Adipocyte (in vitro differentiated cells): Measurements from ENCODE around the gene HTR4.

Experiments used
- DNase-seq: peaks from one replicate; pipeline ENCODE4 v3.0.0-alpha.2; 2015; ENCODE audit warnings: low read depth
- H3K27me3 ChIP-seq: replicated peaks from 2 replicates; pipeline ENCODE4 v1.7.0; 2013; ENCODE audit warnings: mild to moderate bottlenecking, low read length, moderate library complexity; ENCODE audit not compliant: control insufficient read depth, insufficient read depth
- H3K36me3 ChIP-seq: 2 replicates; pipeline ENCODE4 v1.7.0; 2013; ENCODE audit warnings: low read length, mild to moderate bottlenecking, moderate library complexity; ENCODE audit not compliant: control insufficient read depth, insufficient read depth, severe bottlenecking
- H3K4me1 ChIP-seq: 2 replicates; pipeline ENCODE4 v1.7.0; 2013; ENCODE audit warnings: mild to moderate bottlenecking, low read length, moderate library complexity; ENCODE audit not compliant: control insufficient read depth, insufficient read depth
- H3K4me3 ChIP-seq: 2 replicates; pipeline ENCODE4 v1.7.0; 2013; ENCODE audit warnings: mild to moderate bottlenecking, low read length, moderate library complexity
- H3K9ac ChIP-seq: 2 replicates; pipeline ENCODE4 v1.7.0; 2013; ENCODE audit warnings: mild to moderate bottlenecking, low read length, moderate library complexity
- H3K9me3 ChIP-seq: 2 replicates; pipeline ENCODE4 v1.7.0; 2013; ENCODE audit warnings: mild to moderate bottlenecking, low read length, moderate library complexity; ENCODE audit not compliant: control insufficient read depth

The HTR4 gene

DNA sequence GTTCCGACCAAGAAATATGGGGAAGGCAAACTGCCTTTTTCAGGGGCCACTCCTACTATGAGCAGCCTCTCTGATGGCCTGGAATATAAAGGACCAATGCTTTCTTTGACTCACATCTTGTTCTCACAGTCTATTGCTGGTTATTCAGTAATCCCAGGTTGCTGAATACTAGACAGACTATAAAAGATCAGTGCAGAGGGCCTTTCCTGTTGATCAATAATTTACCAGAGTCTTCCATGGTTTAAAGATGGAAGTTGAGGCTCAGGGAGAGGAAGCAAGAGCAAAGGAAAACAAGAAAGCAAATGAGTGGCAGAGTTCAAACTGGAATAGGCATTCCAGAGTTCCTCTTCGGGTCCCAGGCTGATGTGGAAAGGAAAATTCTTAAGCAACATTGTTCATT, 207.7 kb downstream of the HTR4 start:
- no peaks in the 10 kb centered on the region for H3K9me3 ChIP-seq
- H3K4me3 ChIP-seq, result no peak overlapping the region
- no peak for DNase-seq
- H3K27me3 ChIP-seq, result no peaks in the 10 kb centered on the region
- no peaks in the 10 kb centered on the region for H3K4me1 ChIP-seq
- peaks cover 20% of the 10 kb centered on the region for H3K36me3 ChIP-seq
- no peak overlapping the region for H3K9ac ChIP-seq

DNA sequence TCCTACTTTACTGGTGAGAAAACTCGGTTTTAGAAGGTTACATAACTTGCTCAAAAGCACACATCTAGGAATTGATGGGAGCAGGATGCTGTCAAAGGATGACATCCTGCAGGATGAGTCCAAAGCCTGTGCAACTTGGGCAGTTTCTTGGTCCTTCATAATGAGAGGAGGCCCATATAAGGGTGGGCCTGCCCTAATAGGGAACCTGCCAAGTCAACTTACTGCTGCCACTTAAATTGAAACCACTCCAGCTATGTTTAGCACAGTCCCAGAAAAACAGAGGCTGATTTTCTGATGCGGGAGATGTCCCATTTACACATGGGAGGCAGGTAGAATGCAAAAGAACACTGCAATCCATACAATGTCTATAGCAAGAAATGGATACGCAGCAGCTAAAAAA, 208.7 kb downstream of the HTR4 start:
- no peak overlapping the region for H3K9ac ChIP-seq

DNA sequence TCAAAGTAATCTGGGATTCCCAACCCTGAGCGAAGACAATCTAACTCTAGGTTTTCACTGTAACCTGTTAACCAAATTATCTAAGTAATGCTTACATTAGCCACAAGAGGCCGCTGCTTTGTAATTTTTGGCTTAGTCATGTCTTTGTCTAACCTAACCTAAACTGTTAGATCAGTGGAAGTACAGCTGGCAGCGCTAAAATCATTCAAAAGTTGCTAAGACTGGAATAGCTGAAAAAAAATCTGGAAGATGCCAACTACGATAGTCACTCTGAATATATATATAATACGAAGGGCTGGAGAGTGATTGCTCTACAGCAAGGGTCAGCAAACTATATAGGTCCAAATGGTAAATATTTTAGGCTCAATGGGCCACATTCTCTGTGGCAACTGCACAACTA, 210.3 kb downstream of the HTR4 start:
- Histone ChIP-seq H3K9me3 (no peaks in the 10 kb centered on the region), H3K4me1 (no peaks in the 10 kb centered on the region), H3K4me3 (no peak overlapping the region), H3K36me3 (peaks cover 46% of the 10 kb centered on the region), H3K9ac (no peak overlapping the region), H3K27me3 (no peaks in the 10 kb centered on the region)
- peak; percentile 88 for DNase-seq

More for the DNA sequence above, 208.7 kb downstream of the HTR4 start:
- Histone ChIP-seq H3K36me3 (peaks cover 30% of the 10 kb centered on the region), H3K4me1 (no peaks in the 10 kb centered on the region), H3K4me3 (no peak overlapping the region), H3K27me3 (no peaks in the 10 kb centered on the region), H3K9me3 (no peaks in the 10 kb centered on the region)
- DNase-seq, result no peak

DNA sequence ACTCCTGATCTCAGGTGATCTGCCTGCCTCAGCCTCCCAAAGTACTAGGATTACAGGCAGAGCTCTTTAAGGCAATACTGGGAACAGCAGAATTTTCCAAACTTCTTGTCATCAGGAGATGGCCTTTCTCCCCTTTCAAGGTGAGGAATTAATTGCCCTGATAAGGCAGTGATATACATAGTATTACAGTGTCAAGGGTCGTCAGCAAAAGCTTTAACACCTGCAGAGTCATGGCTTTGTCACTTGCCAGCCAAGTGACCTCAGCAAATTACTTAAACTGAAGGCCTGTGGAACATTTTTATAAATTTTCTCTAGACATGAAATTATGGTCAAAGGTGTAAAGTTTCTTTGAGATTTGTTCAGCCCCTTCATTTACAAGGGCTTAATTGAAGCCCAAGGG, 211.1 kb downstream of the HTR4 start:
- Histone ChIP-seq H3K36me3 (peaks cover 53% of the 10 kb centered on the region), H3K9ac (no peak overlapping the region), H3K9me3 (no peaks in the 10 kb centered on the region), H3K4me3 (no peak overlapping the region), H3K27me3 (no peaks in the 10 kb centered on the region), H3K4me1 (no peaks in the 10 kb centered on the region)
- no peak for DNase-seq

DNA sequence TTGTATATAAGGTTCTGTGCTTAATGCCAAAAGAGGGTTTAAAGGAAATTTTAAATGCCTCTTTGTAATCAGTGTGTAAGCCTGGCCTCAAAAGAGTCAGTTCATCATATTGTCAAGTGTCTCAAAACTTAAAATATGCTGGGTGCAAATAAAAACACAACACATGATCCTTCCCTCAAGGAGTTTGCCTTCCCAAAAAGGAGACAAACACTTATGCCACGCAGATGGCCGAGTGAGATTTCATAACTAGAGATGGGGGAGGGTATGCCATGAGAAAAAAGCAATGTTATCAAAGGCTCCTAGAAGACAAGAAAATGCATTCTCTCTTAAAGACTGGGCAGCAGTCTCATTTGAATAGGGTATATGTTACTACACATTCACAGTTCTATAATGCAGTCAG, 215.4 kb downstream of the HTR4 start:
- H3K4me1 ChIP-seq, result peaks cover 6% of the 10 kb centered on the region
- no peak for DNase-seq
- peaks cover 80% of the 10 kb centered on the region for H3K36me3 ChIP-seq
- no peaks in the 10 kb centered on the region for H3K9me3 ChIP-seq
- H3K4me3 ChIP-seq, result no peak overlapping the region
- no peaks in the 10 kb centered on the region for H3K27me3 ChIP-seq
- no peak overlapping the region for H3K9ac ChIP-seq

DNA sequence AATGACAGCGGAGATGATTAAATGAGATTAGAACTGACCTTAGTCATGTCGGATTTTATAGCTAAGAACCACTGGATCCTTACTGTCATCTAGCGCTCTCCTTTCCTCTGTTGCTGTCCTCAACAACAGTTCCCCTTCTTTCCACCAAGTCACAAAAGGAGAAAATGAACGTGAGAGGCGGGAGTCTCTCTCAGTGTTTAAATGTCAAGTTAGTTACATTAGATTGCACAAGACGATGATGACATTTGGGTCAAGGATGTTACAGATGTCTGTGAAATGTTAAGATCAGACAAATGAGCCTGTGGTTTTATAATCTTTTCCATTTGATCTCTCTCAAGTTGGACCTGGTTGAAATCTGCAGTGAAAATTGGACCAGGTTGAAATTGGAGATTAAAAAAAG, 217.1 kb downstream of the HTR4 start:
- Histone ChIP-seq H3K4me1 (peaks cover 6% of the 10 kb centered on the region), H3K27me3 (no peaks in the 10 kb centered on the region), H3K9me3 (no peaks in the 10 kb centered on the region), H3K9ac (no peak overlapping the region), H3K4me3 (no peak overlapping the region), H3K36me3 (peaks cover 86% of the 10 kb centered on the region)
- DNase-seq, result peak; percentile 10

DNA sequence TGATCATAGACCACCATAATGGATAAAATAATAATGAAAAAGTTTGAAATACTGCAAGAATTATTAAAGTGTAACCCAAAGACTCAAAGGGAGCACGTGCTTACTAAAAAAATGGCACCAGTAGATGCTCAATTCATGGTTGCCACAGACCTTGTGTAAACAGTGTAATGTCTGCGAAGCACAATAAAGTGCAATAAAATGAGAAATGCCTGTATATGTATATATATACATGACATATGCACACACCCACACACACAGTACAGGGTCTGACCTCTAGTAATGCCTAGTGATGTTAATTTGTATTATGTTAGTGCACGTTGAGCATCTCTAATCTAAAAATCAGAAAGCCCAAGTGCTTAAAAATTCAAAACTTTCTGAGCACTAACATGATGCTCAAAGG, 218.3 kb downstream of the HTR4 start:
- peaks cover 75% of the 10 kb centered on the region for H3K36me3 ChIP-seq
- H3K27me3 ChIP-seq, result no peaks in the 10 kb centered on the region
- H3K4me3 ChIP-seq, result no peak overlapping the region
- no peaks in the 10 kb centered on the region for H3K9me3 ChIP-seq
- DNase-seq, result no peak
- H3K9ac ChIP-seq, result no peak overlapping the region
- H3K4me1 ChIP-seq, result peaks cover 6% of the 10 kb centered on the region

DNA sequence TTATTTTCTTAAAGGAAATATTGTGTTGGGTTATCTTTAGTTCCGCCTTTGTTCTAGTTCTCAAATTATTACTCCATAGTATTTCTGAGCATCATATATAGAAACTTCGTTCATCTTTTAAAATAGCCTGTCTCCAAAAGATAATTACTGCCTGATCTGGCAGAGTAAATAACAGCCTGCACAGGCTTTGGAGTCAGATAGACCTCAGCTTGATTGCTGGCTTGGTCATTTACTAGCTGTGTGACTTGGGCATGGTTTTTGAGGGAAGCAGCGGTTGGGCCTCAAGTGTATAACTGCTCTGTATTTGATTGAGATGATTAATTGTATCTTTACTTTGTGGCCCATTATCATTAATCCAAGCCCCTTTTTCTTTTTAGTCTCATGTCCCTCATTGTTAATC, 220.5 kb downstream of the HTR4 start:
- H3K4me1 ChIP-seq, result peaks cover 6% of the 10 kb centered on the region
- no peaks in the 10 kb centered on the region for H3K27me3 ChIP-seq
- no peaks in the 10 kb centered on the region for H3K9me3 ChIP-seq
- H3K4me3 ChIP-seq, result no peak overlapping the region
- no peak for DNase-seq
- no peak overlapping the region for H3K9ac ChIP-seq
- peaks cover 64% of the 10 kb centered on the region for H3K36me3 ChIP-seq
